ENCODE results near the gene PUS1.

PUS1 gene

DNA sequence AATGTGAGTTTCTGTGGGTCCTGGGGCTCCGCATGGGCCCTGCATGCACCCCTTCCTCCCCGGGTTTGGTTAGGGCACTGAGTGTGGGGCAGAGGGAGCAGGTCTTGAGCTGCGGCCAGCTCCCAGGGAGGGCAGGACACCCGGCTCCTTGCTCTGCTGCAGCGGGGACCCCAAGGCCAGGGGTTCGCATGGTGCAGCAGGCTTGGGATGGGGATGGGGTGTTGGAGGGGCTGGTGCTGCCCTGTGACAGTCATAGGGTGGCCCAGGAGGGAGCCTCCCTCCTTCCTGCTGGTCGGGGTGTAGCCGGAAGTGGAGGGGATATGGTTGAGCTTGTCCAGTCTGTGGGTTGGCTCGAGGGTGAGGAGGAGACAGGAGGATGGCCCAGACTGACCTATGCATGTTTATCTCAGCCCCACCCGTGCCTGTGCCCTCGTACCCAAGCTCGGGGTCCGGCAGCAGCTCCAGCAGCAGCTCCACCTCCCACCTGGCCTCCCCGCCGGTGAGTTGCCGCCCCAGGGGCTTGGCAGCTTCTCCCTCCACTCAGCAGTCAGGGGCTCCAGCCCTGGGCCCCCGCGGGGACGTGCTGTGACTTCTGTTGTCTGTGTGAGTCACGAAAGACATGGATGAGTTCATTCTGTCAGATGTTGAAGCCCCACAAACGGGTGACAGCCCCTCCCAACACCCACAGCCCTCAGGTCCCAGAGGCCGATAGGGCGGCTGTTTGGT lies 18.6 kb upstream of the PUS1 start:
- ChIA-PET CTCF (no interaction called here), POLR2A (no interaction called here)
- H3K4me3 ChIP-seq (ENCODE audit: low read depth, low read length), result no peak overlapping the region
- TF ChIP-seq CTCF (IDR thresholded peaks at IDR 0.05; ENCODE audit: insufficient read depth, low read length, missing control alignments), result no peak
- no peak for DNase-seq (ENCODE audit: low read depth, low spot score)

- POLR2A ChIA-PET, result no interaction called here
- CTCF ChIA-PET, result no interaction called here
- TF ChIP-seq CTCF (IDR thresholded peaks at IDR 0.05; ENCODE audit: insufficient read depth, low read length, missing control alignments), result no peak
- H3K4me3 ChIP-seq (ENCODE audit: low read depth, low read length), result no peak overlapping the region
- DNase-seq (ENCODE audit: low read depth, low spot score), result no peak
Measured at GRCh38 chr12:131911028-131911650, 17.9 kb upstream of the PUS1 start.

GRCh38 chr12:131911851-131912477 lies 17.1 kb upstream of the PUS1 start:
- no peak for DNase-seq (ENCODE audit: low read depth, low spot score)
- H3K4me3 ChIP-seq (ENCODE audit: low read depth, low read length), result no peak overlapping the region
- TF ChIP-seq CTCF (IDR thresholded peaks at IDR 0.05; ENCODE audit: insufficient read depth, low read length, missing control alignments), result no peak
- CTCF ChIA-PET, result interaction anchor here (0.9 to 1.4 kb wide), 3 partner anchors 8 to 43 kb away, joined by 3 to 4 read pairs (median 3); no protein-coding TSS in a partner anchor
- POLR2A ChIA-PET, result no interaction called here

- ChIA-PET POLR2A (interaction anchor here (1.2 kb wide), 1 partner anchor 11 kb away, joined by 3 read pairs; no protein-coding TSS in a partner anchor), CTCF (interaction anchor here (0.8 to 1.4 kb wide), 4 partner anchors 8 to 42 kb away, joined by 3 to 4 read pairs (median 3); no protein-coding TSS in a partner anchor)
- DNase-seq (ENCODE audit: low read depth, low spot score), result peak; percentile 36
Measured at GRCh38 chr12:131912518-131913274, 16.4 kb upstream of the PUS1 start.

DNA sequence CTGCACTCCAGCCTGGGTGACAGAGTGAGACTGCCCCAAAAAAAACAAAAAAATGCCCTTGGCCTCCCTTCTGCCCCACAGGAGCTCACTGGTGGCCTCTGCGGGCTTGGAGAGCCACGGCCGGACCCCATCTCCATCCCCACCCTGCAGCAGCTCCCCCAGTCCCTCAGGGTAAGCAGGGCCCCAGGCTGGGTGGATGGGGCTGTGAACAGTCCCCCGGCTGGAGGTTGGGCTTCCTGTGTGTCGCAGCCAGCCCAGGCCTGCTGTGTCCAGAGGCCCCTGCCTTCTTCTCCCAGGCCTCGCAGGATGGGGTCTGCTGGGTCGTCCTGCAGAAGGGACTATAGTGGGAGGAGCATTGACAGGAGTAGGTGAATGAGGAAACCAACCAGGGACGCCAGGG lies 15.4 kb upstream of the PUS1 start:
- TF ChIP-seq CTCF (IDR thresholded peaks at IDR 0.05; ENCODE audit: insufficient read depth, low read length, missing control alignments), result no peak
- POLR2A ChIA-PET, result interaction anchor here (1.2 kb wide), 1 partner anchor 10 kb away, joined by 3 read pairs; no protein-coding TSS in a partner anchor

More at GRCh38 chr12:131912518-131913274, 16.4 kb upstream of the PUS1 start:
- TF ChIP-seq CTCF (IDR thresholded peaks at IDR 0.05; ENCODE audit: insufficient read depth, low read length, missing control alignments), result no peak
- H3K4me3 ChIP-seq (ENCODE audit: low read depth, low read length), result no peak overlapping the region

More for the DNA sequence above, 15.4 kb upstream of the PUS1 start:
- DNase-seq (ENCODE audit: low read depth, low spot score), result no peak
- H3K4me3 ChIP-seq (ENCODE audit: low read depth, low read length), result no peak overlapping the region
- CTCF ChIA-PET, result interaction anchor here (0.8 kb wide), 1 partner anchor 16 kb away, joined by 3 read pairs; no protein-coding TSS in a partner anchor

Measured in AG04449 (cell line).